DOHH2 (cell line): ENCODE measurements around the gene KCNAB1.

Experiments
- CTCF ChIP-seq: fragments of 200-600 bp; sonication (generic); IDR thresholded peaks from one replicate; pipeline ENCODE4 v1.5.1; 2014; ENCODE audit warnings: antibody characterized with exemption, mild to moderate bottlenecking, low read depth, low read length; ENCODE audit not compliant: poor library complexity, severe bottlenecking
- EZH2phosphoT487 ChIP-seq: fragments of 200-600 bp; sonication (generic); IDR thresholded peaks from 2 replicates; pipeline ENCODE4 v1.6.1; 2017; ENCODE audit warnings: borderline replicate concordance, mild to moderate bottlenecking, antibody characterized with exemption, low read length, moderate library complexity, mixed read lengths

- no peak for TF ChIP-seq EZH2phosphoT487
- TF ChIP-seq CTCF: no peak
These were observed 296.6 kb downstream of the KCNAB1 start for GRCh38 chr3:156416846-156417558.
